HG03378 (cell line): ENCODE results near the gene AMZ1.

Experiments
- ATAC-seq: cut with Tn5 transposase; IDR thresholded peaks from one replicate; pipeline ENCODE4 v1.9.1; 2021; ENCODE audit warnings: mild to moderate bottlenecking, moderate library complexity; ENCODE audit not compliant: unreplicated experiment

Gene AMZ1

GRCh38 chr7:2651336-2651735 lies 36.7 kb upstream of the AMZ1 start:
- ATAC-seq, result no peak

GRCh38 chr7:2651847-2652735 lies 35.9 kb upstream of the AMZ1 start:
- ATAC-seq, result no peak

GRCh38 chr7:2652736-2653060 lies 35.3 kb upstream of the AMZ1 start:
- ATAC-seq, result no peak

GRCh38 chr7:2654059-2654458 lies 33.9 kb upstream of the AMZ1 start:
- no peak for ATAC-seq

- ATAC-seq, result no peak
Observed at GRCh38 chr7:2655870-2656614, 32.0 kb upstream of the AMZ1 start.

- ATAC-seq, result no peak
Observed at GRCh38 chr7:2657208-2657607, 30.8 kb upstream of the AMZ1 start.

- no peak for ATAC-seq
Observed at GRCh38 chr7:2657920-2658671, 29.9 kb upstream of the AMZ1 start.

- no peak for ATAC-seq
Observed at GRCh38 chr7:2658941-2659340, 29.1 kb upstream of the AMZ1 start.

GRCh38 chr7:2659556-2660358 lies 28.2 kb upstream of the AMZ1 start:
- ATAC-seq, result no peak

- ATAC-seq, result no peak
Observed at GRCh38 chr7:2660359-2661095, 27.5 kb upstream of the AMZ1 start.

GRCh38 chr7:2661096-2661449 lies 26.9 kb upstream of the AMZ1 start:
- ATAC-seq, result no peak

GRCh38 chr7:2661602-2662272 lies 26.3 kb upstream of the AMZ1 start:
- no peak for ATAC-seq

GRCh38 chr7:2662273-2663120 lies 25.5 kb upstream of the AMZ1 start:
- ATAC-seq, result no peak

GRCh38 chr7:2663121-2663886 lies 24.7 kb upstream of the AMZ1 start:
- no peak for ATAC-seq

- ATAC-seq, result no peak
Observed at GRCh38 chr7:2663960-2664359, 24.0 kb upstream of the AMZ1 start.

GRCh38 chr7:2665359-2665791 lies 22.6 kb upstream of the AMZ1 start:
- no peak for ATAC-seq

GRCh38 chr7:2666155-2666554 lies 21.8 kb upstream of the AMZ1 start:
- no peak for ATAC-seq
